HCEC 1CT (cell line): ENCODE results near the gene GRM6.
A peak's percentile ranks its signal among the peaks of the same experiment; 100 is the strongest.

Experiments
- DNase-seq: peaks from one replicate; pipeline ENCODE4 v3.0.0-alpha.2; 2017

The GRM6 gene

GRCh38 chr5:178994580-178995340 is at the start of gene GRM6:
GRM6 (minus strand) TSS chr5:178995320; CDS start chr5:178994944, 376 bp downstream.
- no peak for DNase-seq

DNA sequence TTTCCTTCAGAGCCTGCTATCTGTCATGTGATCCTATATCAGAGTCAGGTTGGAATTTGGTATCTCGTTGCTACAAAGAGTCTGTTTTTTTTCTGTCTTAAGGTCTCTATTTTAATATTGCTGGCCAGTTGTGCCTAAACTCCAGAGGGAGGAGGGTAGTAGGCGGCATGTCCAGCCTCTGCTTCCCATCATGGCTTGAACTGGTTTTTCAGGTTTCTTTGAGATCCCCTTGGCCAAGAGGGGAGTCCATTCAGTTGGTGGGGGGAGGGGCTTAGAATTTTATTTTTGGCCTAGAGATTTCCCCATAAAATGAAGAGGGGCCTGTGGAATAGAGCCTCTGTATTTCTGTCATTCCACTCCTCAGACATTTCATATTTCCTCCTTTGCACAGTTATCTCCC is 49.6 kb upstream of the GRM6 start:
- no peak for DNase-seq

- DNase-seq = no peak
Measured at GRCh38 chr5:179033004-179033580, 38.0 kb upstream of the GRM6 start.

DNA sequence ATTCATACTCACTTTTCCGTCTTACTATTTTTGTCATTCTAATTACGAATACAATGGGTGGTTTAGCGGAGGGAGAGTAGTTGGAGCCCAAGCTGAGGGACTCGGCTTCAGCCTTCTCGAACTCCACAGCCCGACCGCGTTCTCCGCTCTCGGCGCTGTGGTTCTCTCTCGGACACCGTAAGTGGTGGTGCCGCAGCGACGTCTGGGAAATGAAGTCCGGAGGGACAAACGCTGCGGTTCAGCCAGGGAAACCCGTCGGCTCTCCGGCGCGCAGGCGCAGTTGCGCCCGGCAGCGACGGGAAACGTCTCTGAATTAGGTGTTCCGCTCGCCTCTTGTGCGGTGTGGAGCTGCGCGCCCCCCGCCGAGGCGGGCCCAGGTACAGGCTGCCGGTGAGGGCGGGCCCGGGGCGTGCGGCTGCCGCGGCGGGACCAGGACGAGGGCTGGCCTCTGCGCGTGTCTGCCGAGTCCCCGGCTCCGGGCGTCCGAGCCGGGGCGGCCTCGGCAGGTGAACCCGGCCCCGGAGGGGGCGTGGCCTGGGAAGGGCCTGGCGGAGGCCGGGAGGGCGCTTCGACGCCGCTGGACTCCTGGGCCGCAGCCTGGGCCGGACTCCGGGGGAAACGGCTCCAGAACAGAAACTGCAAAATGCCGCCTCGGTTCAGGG is 28.5 kb upstream of the GRM6 start, which contains the start of gene ZNF879:
ZNF879 (plus strand) TSS at position 277 of the 662 bp plus-strand sequence. CDS start 1,201 bp downstream, outside the sequence.
- DNase-seq = peak; percentile 93

DNA sequence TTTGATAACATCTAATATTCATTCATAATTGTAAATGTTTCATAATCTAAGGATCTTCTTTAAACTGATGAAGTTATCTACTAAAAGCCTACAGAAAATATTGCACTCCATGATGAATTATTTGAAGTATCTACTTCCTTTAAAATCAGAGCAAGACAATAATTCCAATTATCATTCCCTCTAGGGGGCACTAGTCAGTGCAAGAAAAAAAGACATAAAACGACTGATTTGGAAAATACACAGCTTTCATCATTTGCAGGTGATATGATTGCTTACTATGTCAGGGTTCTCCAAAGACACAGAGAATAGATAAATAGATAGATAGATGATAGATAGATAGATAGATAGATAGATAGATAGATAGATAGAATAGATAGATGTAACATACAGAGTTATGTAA is 13.5 kb upstream of the GRM6 start:
- DNase-seq = no peak

DNA sequence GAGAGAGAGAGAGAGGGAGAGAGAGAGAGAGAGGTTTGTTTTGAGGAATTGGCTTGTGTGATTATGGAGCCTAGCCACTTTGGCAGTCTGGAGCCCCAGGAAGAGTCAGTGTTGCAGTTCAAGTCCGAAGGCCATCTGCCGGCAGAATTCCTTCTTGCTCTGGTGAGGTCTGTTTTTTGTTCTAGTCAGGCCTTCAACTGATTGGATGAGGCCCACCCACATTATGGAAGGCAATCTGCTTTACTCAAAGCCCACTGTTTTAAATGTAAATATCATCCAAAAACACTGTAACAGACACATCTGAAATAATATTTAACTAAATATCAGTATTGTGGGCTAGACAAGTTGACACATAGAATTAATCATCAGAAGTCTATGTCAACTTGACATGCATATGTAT is 11.4 kb upstream of the GRM6 start:
- DNase-seq = no peak

GRCh38 chr5:178998441-178998840 is 3.3 kb upstream of the GRM6 start:
- DNase-seq = no peak

DNA sequence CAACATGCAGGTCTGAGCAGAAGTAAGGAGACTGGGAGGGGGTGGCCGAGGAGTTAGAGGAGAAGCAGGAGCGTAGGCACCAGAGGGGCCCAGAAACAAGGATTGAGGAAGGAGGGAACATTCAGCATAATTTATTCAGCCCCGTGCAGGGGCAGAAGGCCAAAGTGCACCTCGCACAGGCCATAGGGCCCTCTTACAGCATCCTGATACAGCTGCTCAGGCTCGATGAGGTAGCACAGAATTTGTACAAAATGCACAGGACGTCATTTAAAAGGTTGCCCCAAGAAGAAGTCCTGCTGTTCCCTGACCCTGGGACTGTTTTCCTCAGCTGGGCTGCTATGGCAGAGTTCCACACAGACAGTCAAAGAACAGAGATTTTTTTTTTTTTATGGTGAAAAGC is 2.1 kb upstream of the GRM6 start:
- DNase-seq = no peak

- DNase-seq = no peak
Measured at GRCh38 chr5:178996156-178996555, 1.0 kb upstream of the GRM6 start.

- DNase-seq = no peak
Measured at GRCh38 chr5:178995341-178995690, 196 bp upstream of the GRM6 start.

- no peak for DNase-seq
Measured at GRCh38 chr5:178993955-178994579, 1.1 kb downstream of the GRM6 start.

DNA sequence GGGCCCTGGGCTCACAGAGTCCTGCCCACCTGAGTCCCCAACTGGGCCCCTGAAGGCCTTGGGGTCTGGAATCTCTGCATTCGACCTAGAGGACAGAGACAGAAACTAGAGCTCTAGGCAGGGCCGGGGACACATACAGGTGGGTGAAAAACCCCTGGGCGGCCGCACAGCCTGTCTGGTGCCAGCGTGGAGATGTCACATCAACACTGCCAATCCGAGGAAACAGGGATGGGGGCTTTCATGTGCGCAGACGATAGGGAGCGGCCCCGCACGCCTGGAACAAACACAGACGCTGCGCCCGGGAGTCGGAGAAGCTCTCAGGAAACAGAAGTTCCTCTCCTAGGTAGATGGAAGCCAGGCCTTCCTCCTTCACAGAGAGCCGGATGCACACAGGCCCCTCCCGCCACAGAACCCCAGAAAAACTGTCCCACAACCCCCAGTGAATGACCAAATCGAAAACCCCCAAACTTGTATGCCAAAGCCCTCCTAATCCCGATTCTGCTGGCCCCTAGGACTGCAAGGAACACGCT is 1.8 kb downstream of the GRM6 start:
- DNase-seq = no peak

DNA sequence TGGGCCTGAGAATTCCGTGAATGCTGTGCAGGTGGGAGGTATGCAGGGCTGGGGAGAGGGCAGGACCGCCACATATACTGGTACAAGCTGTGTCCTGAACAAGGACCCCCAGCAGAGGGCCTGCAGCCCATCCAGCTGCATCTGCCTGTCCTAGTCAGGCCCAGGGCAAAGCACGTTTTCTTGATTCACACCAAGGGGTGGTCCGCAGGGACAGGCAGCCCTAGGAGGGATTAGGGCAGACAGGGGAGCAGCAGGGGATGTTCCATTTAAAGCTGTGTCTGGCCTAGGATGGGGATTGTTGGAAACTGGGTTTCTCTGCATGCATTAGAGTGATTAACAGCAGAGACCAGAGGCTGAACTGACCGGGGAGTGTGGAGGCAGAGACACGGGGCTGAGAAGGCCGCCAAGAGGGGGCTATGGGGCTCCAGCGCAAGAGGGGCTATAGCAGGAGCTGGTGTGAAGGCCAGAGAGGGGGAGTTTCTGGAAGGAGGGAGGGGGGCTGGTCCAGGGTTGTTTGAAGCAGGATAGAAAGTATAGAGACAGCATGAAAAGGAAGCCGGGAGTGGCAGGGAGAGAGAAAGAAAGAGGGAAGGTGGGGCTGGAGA is 2.7 kb downstream of the GRM6 start:
- DNase-seq = no peak

DNA sequence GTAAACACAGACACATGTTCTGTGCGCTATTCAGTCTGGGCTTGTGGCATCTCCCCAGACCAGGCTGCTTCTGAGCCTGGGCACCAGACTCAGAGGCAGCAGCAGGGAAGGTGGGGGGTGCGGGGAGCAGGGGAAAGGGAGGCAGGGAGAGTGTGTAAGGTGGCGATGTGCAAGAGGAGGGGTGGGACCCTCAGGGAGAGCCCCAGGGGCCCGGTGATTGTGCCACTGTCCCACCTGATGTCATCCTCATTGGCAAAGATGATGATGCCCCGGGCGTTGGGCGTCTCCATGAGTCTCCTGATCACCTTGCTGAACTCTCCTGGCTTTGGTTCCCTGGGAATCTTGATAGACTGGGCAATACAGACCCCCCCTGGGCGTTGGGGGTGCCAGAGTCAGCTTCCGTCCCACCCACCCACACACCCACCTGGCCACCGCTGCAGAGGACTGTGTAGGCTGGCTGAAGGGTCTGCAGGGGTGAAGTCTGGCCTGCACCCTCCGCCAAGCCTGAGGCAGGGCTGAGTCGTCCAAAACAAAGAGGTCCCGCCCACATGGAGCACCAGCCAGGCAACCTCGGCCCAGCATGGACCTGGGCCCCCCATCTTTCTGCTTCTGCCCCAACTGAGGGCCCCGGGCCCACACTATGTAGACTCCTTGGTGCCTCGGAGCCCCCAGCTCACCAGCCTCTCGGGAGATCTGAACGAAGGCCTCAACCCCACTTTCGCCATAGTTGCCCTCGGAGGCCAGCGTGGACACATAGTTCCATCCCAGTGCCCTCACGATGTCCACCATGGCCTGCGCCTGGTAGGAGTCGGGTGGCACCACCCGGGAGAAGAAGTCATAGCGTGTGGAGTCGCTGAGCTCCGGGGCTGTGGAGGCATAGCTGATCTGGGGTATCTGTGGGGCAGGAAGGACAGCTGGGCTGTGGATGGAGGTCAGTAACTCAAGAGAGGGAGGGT is 3.7 kb downstream of the GRM6 start:
- DNase-seq = no peak

- no peak for DNase-seq
Measured at GRCh38 chr5:178990491-178990890, 4.6 kb downstream of the GRM6 start.

DNA sequence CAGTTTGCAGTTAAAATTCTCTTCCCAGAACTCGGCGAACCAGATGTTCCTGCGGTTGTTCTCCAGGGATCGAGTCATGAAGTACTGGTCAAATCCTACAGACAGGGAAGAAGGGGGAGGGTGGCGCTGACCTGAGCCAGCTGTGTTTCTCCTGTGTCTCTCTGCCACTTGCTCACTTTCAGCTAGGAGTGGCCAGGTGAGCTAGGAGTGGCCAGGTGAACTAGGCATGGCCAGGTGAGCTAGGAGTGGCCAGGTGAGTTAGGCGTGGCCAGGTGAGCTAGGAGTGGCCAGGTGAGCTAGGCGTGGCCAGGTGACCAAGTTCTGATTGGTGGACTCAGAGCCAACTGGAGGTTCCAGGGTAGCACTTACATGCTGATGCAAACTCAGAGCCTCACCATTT is 5.8 kb downstream of the GRM6 start:
- DNase-seq = no peak

- no peak for DNase-seq
Measured at GRCh38 chr5:178988436-178989220, 6.5 kb downstream of the GRM6 start.

- DNase-seq = no peak
Measured at GRCh38 chr5:178986326-178986960, 8.7 kb downstream of the GRM6 start.

DNA sequence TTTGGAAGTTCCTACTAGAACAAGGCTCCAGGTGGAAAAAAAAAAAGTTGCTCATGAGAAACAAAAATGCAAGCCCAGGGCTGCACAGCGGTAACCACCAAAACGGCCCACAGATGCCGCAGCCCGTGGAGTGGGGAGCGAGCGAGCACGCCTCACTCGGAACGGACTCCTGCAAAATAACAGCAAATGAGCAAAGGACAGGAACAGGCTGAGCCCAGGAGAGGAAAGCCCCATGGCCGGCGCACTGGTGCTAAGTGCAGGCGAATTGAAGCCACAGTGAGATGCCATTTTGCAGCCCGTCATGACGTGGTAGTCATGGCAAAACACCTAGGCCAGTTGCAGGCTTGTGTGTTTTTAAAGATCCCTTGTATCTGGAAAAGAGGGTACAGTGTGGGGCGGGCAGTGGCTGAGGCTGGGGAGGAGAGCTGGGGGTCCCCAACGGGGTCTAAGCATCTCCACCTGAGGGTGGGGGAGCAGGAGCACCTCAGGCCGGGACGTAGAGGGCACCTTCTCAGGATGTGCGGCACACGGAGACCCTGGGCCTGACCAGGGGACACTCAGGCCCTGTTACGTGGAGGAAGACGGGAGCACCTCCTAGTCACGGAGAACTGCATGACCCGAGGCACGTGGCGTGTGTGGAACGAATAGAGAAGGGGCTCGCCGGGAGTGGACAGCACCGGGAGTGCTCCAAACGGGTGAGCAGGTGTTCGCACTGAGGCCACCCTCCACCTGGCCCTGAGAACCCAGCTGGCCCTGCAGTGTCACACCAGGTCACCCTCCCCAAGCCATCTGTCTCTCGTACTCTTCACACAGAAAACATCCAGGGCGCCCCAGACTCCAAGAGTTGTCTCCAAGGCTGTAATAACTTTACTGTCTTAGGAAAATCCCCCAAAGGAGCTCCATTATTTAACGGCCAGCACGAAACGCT is 10.7 kb downstream of the GRM6 start:
- DNase-seq = no peak
